ENCODE results near the gene CNEP1R1. TPM values are rescaled to one million over a fixed set of nuclear protein-coding genes. Genes with fewer than 3 reads are reported as not detected.

Gene CNEP1R1
- total RNA-seq, 1 experiment from 2014 or later = 14.6 TPM

- TF ChIP-seq ZBTB33 (IDR thresholded peaks at IDR 0.05; ENCODE audit: extremely low read depth, insufficient replicate concordance, low read length) (no peak), EGR1 (IDR thresholded peaks at IDR 0.05; ENCODE audit: low read depth) (no peak), CBX3 (IDR thresholded peaks at IDR 0.05; ENCODE audit: low read depth) (no peak), SIN3A (IDR thresholded peaks at IDR 0.05; ENCODE audit: low read depth) (no peak)
- TF ChIP-seq, protein P1, sequence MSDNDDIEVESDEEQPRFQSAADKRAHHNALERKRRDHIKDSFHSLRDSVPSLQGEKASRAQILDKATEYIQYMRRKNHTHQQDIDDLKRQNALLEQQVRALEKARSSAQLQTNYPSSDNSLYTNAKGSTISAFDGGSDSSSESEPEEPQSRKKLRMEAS (IDR thresholded peaks at IDR 0.05) = no peak
- H3K79me2 ChIP-seq (ENCODE audit: insufficient read depth, low read length) = no peaks in the 10 kb centered on the region
- no peak overlapping the region for H3K9ac ChIP-seq (ENCODE audit: low read length)
- intact Hi-C loops (cut with micrococcal nuclease) = no loop called here
- no peak overlapping the region for H2AFZ ChIP-seq (ENCODE audit: low read depth, low read length, poor library complexity, severe bottlenecking)
- no peaks in the 10 kb centered on the region for H3K9me3 ChIP-seq (ENCODE audit: control insufficient read depth in 1 of 2, insufficient read depth in 1 of 2, low read depth in 1 of 2, low read length in 2 of 2)
- no peak overlapping the region for H3K4me3 ChIP-seq (replicated peaks in 1 of 2; ENCODE audit: low read depth in 1 of 2, low read length in 2 of 2)
- no peaks in the 10 kb centered on the region for H3K4me1 ChIP-seq (ENCODE audit: control insufficient read depth in 1 of 2, insufficient read depth in 2 of 2, low read length in 2 of 2)
- no peak overlapping the region for H3K27ac ChIP-seq (ENCODE audit: low read depth, low read length)
- no peaks in the 10 kb centered on the region for H4K20me1 ChIP-seq (ENCODE audit: insufficient read depth)
- no peak overlapping the region for H3K4me2 ChIP-seq (ENCODE audit: low read length)
- RAD21 ChIA-PET (ENCODE audit: low non-redundant PET in 1 of 2, low total read pairs in 2 of 2, uncharacterized antibody in 2 of 2, unreplicated experiment in 2 of 2) = no interaction called here
- CTCF ChIA-PET = no interaction called here
- H3K9me2 ChIP-seq (ENCODE audit: insufficient read depth) = no peaks in the 10 kb centered on the region
- BruUV-seq (replicated peaks) = no TSS peak
- POLR2A ChIA-PET = no interaction called here
- DNase-seq (ENCODE audit: low read depth, low spot score) (no peak), ATAC-seq (no peak)
- no peaks in the 10 kb centered on the region for H3K36me3 ChIP-seq (ENCODE audit: control insufficient read depth in 1 of 2, insufficient read depth in 2 of 2, low read length in 2 of 2)
- no peaks in the 10 kb centered on the region for H3K27me3 ChIP-seq (ENCODE audit: insufficient read depth, low read length)
Observed at GRCh38 chr16:50047864-50048263, 22.8 kb downstream of the CNEP1R1 start.

DNA sequence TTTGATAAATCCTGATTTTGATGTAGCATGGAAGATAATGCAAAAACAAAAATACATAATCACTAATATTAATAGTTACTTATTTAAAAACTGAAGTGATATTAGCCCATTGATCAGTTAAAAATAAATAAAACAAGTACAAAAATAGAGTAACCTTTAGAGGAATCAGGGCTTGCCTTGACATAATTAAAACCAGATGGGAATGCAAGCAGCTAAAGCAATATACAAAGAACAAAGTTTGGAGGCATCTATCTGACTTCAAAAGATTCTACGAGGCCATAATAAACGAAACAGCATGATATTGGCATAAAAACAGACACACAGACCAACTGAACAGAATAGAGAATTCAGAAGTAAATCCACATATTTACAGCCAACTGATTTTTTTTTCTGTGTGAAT is 25.8 kb downstream of the CNEP1R1 start:
- Histone ChIP-seq H3K9ac (ENCODE audit: low read length) (no peak overlapping the region), H4K20me1 (ENCODE audit: insufficient read depth) (no peaks in the 10 kb centered on the region), H3K4me3 (replicated peaks in 1 of 2; ENCODE audit: low read depth in 1 of 2, low read length in 2 of 2) (no peak overlapping the region), H3K27me3 (ENCODE audit: insufficient read depth, low read length) (no peaks in the 10 kb centered on the region), H2AFZ (ENCODE audit: low read depth, low read length, poor library complexity, severe bottlenecking) (no peak overlapping the region), H3K9me3 (ENCODE audit: control insufficient read depth in 1 of 2, insufficient read depth in 1 of 2, low read depth in 1 of 2, low read length in 2 of 2) (no peaks in the 10 kb centered on the region), H3K27ac (ENCODE audit: low read depth, low read length) (no peak overlapping the region), H3K79me2 (ENCODE audit: insufficient read depth, low read length) (no peaks in the 10 kb centered on the region), H3K4me1 (ENCODE audit: control insufficient read depth in 1 of 2, insufficient read depth in 2 of 2, low read length in 2 of 2) (no peaks in the 10 kb centered on the region), H3K9me2 (ENCODE audit: insufficient read depth) (no peaks in the 10 kb centered on the region), H3K36me3 (ENCODE audit: control insufficient read depth in 1 of 2, insufficient read depth in 2 of 2, low read length in 2 of 2) (no peaks in the 10 kb centered on the region), H3K4me2 (ENCODE audit: low read length) (no peak overlapping the region)
- intact Hi-C loops (cut with micrococcal nuclease) = no loop called here
- CTCF ChIA-PET = no interaction called here
- ATAC-seq = no peak
- no peak for DNase-seq (ENCODE audit: low read depth, low spot score)
- RAD21 ChIA-PET (ENCODE audit: low non-redundant PET in 1 of 2, low total read pairs in 2 of 2, uncharacterized antibody in 2 of 2, unreplicated experiment in 2 of 2) = no interaction called here
- no TSS peak for BruUV-seq (replicated peaks)
- POLR2A ChIA-PET = no interaction called here
- TF ChIP-seq EGR1 (IDR thresholded peaks at IDR 0.05; ENCODE audit: low read depth) (no peak), SP1 (IDR thresholded peaks at IDR 0.05; ENCODE audit: low read depth) (no peak), CTCF (IDR thresholded peaks at IDR 0.05 in 2 of 3, conservative IDR thresholded peaks at IDR 0.05 in 1 of 3; ENCODE audit: borderline replicate concordance in 1 of 3, insufficient read depth in 1 of 3, low read depth in 2 of 3, low read length in 2 of 3) (no peak), POLR2AphosphoS5 (IDR thresholded peaks at IDR 0.05; ENCODE audit: low read depth, low read length) (no peak), YY1 (IDR thresholded peaks at IDR 0.05; ENCODE audit: extremely low read depth, insufficient replicate concordance, low read depth, low read length) (no peak), POLR2A (IDR thresholded peaks at IDR 0.05; ENCODE audit: borderline replicate concordance, extremely low read depth, insufficient read depth, insufficient read length) (no peak), FOSL1 (IDR thresholded peaks at IDR 0.05; ENCODE audit: low read depth) (no peak), ZFX (IDR thresholded peaks at IDR 0.05) (no peak), ELF1 (IDR thresholded peaks at IDR 0.05; ENCODE audit: borderline replicate concordance, low read depth) (no peak)
- TF ChIP-seq, protein P2, sequence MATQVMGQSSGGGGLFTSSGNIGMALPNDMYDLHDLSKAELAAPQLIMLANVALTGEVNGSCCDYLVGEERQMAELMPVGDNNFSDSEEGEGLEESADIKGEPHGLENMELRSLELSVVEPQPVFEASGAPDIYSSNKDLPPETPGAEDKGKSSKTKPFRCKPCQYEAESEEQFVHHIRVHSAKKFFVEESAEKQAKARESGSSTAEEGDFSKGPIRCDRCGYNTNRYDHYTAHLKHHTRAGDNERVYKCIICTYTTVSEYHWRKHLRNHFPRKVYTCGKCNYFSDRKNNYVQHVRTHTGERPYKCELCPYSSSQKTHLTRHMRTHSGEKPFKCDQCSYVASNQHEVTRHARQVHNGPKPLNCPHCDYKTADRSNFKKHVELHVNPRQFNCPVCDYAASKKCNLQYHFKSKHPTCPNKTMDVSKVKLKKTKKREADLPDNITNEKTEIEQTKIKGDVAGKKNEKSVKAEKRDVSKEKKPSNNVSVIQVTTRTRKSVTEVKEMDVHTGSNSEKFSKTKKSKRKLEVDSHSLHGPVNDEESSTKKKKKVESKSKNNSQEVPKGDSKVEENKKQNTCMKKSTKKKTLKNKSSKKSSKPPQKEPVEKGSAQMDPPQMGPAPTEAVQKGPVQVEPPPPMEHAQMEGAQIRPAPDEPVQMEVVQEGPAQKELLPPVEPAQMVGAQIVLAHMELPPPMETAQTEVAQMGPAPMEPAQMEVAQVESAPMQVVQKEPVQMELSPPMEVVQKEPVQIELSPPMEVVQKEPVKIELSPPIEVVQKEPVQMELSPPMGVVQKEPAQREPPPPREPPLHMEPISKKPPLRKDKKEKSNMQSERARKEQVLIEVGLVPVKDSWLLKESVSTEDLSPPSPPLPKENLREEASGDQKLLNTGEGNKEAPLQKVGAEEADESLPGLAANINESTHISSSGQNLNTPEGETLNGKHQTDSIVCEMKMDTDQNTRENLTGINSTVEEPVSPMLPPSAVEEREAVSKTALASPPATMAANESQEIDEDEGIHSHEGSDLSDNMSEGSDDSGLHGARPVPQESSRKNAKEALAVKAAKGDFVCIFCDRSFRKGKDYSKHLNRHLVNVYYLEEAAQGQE (IDR thresholded peaks at IDR 0.05; ENCODE audit: low read depth) = no peak

Data from HCT116 (cell line).